Spleen (tissue), 7 donors: ENCODE measurements around the gene OPN5.

Experiments used
- CTCF ChIP-seq, 11 experiments: fragments of 200-600 bp in 7 of 11; fragments of 450-650 bp in 4 of 11; sonication (generic) in 4 of 11; IDR thresholded peaks in 8 of 11; conservative IDR thresholded peaks in 3 of 11; 1 replicate in 7 of 11; 2 replicates in 4 of 11; pipeline versions ENCODE4 v1.4.0 to v1.8.0; 2016 to 2021; ENCODE audit warnings: antibody characterized with exemption in 11 of 11, inconsistent platforms in 4 of 11, mild to moderate bottlenecking in 1 of 11
- POLR2A ChIP-seq, 3 donors: fragments of 450-650 bp; IDR thresholded peaks; one replicate each; pipeline ENCODE4 v1.5.1; 2017; ENCODE audit warnings: antibody characterized with exemption in 3 of 3, mild to moderate bottlenecking in 1 of 3
- POLR2AphosphoS5 ChIP-seq, 3 donors: sonication (generic); formaldehyde crosslinking; IDR thresholded peaks; one replicate each; pipeline ENCODE4 v1.5.1; 2017; ENCODE audit warnings: antibody characterized with exemption in 3 of 3
- donor health status: DM: no; HTN: no; CAD: no; lungs with moderate emphysema.
- donor health status: DM: no; HTN: no; CAD: no.
- donor health status: DM: no; HTN: no; CAD: no.

GRCh38 chr6:47822856-47823554, 41.2 kb downstream of the OPN5 start:
- no peak for TF ChIP-seq CTCF (IDR thresholded peaks at IDR 0.05 in 8 of 11, conservative IDR thresholded peaks at IDR 0.05 in 3 of 11)
- no peak for TF ChIP-seq POLR2A (IDR thresholded peaks at IDR 0.05)
- no peak for TF ChIP-seq POLR2AphosphoS5 (IDR thresholded peaks at IDR 0.05)
